CMK (cell line): ENCODE measurements around the gene HAX1.
"Not testable (repeated sequence)": the region's sequence is repeated elsewhere in the genome, so short reads cannot be mapped to it uniquely, and the experiment has no call there.

Experiments
- DNase-seq: peaks from one replicate; pipeline ENCODE4 v3.0.0-alpha.2; 2010; ENCODE audit warnings: low read depth

Gene HAX1

DNA sequence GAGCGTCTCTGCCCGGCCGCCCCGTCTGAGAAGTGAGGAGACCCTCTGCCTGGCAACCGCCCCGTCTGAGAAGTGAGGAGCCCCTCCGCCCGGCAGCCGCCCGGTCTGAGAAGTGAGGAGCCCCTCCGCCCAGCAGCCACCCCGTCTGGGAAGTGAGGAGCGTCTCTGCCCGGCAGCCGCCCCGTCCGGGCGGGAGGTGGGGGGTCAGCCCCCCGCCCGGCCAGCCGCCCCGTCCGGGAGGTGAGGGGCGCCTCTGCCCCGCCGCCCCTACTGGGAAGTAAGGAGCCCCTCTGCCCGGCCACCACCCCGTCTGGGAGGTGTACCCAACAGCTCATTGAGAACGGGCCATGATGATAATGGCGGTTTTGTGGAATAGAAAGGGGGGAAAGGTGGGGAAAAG is 15.2 kb downstream of the HAX1 start:
- not testable (repeated sequence) for DNase-seq

DNA sequence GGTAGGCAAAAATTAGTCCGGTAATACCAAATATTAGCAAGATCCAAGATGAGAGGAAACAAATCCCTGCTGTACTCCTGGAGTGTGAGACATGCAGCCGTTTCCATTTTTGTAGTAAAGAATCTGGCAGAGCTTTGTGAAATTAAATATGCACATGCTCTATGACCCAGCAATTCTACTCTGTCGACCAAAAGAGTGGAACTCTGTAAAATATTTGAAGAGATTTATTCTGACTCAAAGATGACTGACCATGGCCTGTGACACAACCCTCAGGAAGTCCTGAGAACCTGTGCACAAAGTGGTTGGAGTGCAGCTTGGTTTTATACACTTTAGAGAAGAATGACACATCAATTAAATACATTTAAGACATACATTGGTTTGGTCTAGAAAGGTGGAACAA is 16.2 kb downstream of the HAX1 start:
- no peak for DNase-seq

DNA sequence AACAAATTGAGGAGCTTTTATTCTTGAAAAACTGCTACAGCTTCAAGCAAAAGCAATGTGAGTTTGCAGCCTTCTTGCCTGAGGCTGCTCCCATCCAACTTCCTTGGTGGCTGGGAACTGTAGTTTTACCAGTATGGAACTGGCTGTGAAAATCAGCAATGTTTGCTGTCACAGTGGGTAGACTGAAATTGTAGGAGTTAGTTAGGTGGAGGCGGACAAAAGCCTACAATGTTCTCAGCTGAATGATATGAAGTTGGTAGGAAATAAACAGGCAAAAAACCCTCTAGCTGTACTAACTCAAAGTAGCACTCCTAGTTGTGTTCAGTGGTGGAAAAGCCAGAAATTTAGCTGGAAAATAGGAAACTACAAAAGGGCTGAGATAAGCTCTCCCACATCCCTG is 18.5 kb downstream of the HAX1 start:
- DNase-seq = no peak

DNA sequence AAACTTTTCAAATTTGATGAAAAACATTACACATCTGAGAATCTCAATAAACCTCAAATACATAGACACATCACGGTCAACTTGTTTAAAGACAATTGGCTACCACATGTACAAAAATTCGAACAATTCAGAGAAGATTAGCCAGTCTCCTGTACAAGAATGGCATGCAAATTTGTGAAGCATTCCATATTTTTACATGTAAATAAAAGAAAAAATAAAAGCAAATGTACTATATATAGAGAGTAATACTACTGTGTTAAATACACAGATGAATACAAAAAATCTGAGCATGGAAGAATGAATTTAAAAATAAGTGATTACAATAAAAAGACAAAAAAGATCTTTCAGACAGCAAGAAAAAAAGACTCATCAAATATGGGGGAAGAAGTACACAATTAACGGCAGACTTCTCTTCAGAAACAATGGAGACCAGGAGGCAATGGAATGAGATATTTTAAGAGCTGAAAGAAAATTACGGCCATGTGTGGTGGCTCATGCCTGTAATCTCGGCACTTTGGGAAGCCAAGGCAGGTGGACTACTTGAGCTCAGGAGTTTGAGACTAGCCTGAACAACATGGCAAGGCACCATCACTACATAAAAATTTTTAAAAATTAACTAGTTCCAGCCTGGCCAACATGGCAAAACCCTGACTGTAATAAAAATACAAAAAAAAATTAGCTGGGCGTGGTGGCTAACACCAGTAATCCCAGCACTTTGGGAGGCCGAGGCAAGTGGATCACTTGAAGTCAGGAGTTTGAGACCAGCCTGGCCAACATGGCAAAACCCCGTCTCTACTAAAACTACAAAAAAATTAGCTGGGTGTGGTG is 23.2 kb downstream of the HAX1 start:
- no peak for DNase-seq

DNA sequence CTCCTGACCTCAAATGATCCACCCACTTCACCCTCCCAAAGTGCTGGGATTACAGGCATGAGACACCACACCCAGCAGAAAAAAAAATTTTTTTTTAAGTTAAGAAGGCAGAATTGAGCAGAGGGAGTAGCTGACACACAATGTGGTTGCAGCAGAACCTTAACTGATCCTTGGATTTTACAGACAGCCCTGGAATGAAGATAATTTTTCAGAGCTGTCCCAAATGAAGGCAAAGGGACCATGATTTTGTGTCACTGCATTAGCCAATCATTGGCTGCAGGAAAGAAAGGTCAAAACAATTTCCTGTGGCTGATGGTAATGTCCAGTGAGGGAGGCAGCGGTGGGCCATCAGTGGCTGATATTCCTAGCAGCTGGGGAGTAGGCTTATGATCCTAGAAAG is 29.2 kb downstream of the HAX1 start:
- no peak for DNase-seq

DNA sequence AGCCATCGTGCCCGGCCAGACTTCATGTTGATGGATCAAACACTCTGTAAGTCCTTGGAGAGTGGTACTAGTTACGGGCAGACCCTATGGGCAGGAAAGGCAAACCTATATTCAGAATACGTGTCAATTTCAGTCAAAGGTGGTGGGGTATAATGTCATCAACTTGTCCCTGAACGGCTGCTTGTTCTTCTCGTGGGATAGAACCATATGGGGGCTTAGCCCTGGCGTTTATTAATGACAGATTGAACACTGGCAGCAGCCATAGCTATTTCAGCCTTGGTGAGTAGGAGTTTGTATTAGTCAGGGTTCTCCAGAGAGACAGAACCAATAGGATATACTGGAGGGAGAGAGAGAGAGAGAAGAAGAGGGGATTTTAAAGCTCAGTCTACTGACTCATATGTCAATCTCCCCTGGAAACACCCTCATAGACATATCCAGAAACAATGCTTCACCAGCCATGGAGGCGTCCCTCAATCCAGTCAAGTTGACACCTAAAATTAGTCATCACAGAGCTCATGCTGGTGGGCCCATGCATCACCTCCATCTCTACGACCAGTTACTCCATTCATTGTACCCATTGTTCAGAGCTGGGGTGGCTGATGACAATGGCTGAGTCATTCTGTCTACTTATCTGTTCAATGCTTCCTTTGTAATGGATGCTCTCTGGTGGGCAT is 32.4 kb downstream of the HAX1 start:
- no peak for DNase-seq

DNA sequence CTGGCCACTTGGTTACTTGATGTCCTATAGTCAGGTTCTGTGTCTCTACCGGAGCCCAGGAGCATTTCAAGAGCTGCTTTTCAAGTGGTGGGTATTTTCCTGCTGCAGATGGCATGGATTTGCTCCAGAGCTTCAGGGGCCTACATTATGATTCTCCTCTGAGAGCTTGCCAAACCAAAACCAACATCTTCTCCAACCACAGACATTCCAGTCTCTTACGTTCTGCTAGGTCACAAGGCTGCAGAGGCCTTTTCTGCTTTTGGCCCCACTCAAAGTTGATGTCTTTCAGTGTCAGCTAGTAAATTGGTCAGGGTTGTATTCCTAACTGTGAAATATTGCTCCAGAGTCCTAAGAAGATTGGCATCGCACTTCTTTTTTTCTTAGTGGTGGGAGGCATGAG is 33.7 kb downstream of the HAX1 start:
- no peak for DNase-seq

DNA sequence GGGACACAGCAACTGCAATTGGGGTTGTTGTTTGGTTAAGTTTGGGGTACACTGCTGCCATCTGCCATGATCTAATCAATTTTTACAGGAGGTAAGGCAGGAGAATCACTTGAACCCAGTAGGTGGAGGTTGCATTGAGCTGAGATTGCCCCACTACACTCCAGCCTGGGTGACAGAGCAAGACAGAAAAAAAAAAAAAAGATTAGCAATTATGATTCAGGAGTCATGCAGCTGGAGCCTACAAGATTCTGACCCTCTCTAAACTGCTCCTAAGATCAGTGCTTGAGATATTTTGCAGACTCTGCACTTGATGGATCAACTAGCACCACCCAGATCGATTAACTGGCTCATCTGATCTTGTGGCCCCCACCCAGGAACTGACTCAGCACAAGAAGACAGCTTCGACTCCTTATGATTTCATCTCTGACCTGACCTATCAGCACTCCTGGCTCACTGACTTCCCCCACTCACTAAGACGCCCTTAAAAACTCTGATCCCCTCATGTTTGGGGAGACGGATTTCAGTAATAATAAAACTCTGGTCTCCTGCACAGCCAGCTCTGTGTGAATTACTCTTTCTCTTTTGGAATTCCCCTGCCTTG is 35.3 kb downstream of the HAX1 start:
- DNase-seq = not testable (repeated sequence)

DNA sequence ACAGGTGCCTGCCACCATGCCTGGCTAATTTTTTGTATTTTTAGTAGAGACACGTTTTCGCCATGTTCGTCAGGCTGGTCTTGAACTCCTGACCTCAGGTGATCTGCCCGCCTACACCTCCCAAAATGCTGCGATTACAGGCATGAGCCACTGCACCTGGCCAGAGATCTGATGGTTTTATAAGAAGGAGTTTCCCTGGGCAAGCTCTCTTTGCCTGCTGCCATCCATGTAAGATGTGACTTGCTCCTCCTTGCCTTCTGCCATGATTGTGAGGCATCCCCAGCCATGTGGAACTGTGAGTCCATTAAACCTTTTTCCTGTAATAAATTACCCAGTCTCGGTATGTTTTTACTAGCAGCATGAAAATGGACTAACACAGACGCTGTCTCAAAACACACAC is 36.7 kb downstream of the HAX1 start:
- not testable (repeated sequence) for DNase-seq

DNA sequence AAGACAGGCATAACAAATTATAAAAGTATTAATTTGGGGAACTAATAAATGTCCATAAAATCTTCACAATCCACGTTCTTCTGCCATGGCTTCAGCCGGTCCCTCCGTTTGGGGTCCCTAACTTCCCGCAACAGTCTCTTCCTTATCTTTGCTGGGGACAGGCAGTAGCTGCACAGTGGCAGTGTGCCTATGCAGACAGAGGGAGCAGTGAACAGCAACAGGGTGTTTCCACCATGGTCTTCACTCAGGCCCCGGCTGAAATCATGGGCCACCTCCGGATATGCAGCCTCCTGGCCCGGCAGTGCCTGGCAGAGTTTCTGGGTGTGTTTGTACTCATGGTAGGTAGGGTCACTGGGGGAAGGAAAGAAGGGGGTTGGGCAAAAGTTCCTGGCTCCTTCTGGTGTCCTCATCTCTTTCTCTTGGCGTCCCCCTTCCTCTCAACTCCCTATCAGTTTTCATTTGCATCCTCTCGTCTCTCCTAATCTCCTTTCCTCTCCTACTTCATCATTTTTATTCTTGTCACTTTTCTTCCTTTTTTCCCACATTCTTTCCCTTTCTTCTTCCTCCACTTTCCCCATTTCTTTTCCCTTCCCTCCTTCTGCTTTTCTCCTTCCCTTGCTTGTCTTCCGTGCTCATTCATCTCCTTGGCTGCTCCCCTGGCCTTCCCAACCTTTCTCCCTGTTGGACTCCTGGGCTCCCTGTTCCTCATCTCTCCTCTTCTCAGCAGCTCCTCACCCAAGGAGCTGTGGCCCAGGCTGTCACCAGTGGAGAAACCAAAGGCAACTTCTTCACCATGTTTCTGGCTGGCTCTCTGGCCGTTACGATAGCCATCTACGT is 40.0 kb downstream of the HAX1 start:
- not testable (repeated sequence) for DNase-seq

DNA sequence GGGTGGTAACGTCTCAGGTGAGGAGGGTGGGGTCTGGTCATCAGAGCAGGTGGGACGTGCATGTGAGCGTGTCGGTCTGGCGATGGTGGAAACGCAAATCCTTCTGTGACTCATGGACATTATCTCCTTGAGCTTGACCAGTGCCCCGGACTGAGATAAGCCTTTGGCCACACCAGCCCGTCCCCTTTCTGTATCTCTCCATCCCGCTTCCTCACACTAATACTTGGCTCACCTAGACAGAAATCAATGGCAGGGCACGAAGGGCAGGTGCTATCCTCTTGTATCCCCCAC is 40.6 kb downstream of the HAX1 start:
- DNase-seq = no peak

DNA sequence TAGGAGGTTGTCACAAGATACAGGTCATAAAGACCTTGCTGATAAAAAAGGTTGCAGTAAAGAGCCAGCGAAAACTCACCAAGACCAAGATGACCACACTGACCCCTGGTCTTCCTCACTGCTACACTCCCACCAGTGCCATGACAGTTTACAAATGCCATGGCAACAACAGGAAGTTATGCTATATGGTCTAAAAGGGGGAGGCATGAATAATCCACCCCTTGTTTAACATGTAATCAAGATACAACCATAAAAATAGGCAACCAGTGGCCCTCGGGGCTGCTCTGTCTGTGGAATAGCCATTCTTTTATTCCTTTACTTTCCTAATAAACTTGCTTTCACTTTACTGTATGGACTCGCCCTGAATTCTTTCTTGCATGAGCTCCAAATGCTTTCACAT is 41.8 kb downstream of the HAX1 start:
- not testable (repeated sequence) for DNase-seq

DNA sequence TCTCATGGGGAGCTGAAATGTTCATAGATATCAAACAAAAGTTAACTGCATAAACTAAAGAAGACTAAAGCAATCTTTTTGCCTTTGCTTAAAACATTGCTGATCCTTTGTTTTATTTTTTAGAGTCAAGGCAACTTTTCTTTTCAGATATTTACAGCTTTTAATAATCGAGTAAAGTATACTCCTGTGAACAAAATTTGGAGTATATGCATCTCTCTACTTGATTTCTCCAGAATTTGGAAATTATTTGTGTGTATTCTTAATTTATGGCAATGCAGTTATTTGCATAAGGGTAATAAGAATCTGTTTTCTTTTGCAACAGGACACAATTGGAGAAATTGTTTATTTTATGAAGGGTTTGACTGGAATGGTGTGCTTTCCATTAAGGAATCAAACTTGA is 44.3 kb downstream of the HAX1 start:
- no peak for DNase-seq

DNA sequence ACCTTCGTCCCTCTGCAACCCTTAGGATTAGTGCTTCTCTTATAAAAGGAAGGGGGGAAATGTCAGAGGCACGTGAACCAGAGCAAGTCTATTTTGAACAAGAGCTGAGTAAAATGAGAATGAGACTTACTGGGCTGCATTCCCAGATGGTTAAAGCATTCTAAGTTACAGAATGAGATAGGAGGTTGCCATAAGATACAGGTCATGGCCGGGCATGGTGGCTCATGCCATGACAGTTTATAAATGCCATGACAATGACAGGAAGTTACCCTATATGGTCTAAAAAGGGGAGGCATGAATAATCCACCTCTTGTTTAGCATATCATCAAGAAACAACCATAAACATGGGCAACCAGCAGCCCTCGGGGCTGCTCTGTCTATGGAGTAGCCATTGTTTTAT is 46.0 kb downstream of the HAX1 start:
- DNase-seq = no peak

DNA sequence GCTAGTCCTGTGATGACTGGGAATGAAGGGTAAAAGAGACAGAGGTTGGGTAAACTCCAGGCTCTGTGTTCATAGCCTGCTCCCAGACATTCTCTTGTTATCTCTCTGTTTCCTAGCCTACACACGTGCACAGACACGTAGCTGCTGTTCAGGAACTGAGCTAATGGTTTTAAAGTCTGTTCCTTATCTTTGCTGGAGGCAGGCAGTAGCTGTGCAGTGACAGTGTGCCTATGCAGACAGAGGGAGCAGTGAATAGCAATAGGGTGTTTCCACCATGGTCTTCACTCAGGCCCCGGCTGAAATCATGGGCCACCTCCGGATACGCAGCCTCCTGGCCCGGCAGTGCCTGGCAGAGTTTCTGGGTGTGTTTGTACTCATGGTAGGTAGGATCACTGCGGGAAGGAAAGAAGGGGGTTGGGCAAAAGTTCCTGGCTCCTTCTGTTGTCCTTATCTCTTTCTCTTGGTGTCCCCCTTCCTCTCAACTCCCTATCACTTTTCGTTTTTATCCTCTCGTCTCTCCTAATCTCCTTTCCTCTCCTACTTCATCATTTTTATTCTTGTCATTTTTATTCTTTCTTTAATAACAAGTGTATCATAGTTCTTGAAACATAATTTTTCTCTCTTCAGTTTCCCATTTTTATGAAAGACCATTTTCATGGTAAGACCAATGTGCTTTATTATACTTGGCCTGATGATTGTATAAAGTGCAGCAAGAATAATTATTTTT is 48.6 kb downstream of the HAX1 start, which contains the start of gene AQP10:
Gene AQP10 (plus strand): TSS at position 212 of the 727 bp plus-strand sequence. CDS start 63 bp downstream, at position 275.
- DNase-seq = no peak

DNA sequence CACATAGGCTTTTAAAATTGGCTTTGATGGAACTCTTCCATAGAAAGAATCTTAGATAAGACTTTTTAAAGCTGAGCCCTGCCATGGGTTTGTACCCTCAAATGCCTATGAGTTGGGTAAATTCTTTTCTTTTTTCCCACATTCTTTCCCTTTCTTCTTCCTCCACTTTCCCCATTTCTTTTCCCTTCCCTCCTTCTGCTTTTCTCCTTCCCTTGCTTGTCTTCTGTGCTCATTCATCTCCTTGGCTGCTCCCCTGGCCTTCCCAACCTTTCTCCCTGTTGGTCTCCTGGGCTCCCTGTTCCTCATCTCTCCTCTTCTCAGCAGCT is 49.1 kb downstream of the HAX1 start:
- not testable (repeated sequence) for DNase-seq

DNA sequence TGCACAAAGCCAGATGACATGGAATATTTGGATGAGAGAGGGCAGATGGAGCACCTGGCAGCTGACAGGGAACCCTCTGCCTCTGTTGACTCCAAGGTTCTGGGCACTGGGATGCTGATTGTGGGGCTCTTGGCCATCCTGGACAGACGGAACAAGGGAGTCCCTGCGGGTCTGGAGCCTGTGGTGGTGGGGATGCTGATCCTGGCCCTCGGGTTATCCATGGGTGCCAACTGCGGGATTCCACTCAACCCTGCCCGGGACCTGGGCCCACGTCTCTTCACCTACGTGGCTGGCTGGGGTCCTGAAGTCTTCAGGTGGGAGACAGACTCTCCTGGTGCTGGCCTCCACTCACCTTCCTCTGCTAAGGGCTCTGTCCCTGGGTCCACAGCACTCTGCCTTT is 51.1 kb downstream of the HAX1 start:
- no peak for DNase-seq

DNA sequence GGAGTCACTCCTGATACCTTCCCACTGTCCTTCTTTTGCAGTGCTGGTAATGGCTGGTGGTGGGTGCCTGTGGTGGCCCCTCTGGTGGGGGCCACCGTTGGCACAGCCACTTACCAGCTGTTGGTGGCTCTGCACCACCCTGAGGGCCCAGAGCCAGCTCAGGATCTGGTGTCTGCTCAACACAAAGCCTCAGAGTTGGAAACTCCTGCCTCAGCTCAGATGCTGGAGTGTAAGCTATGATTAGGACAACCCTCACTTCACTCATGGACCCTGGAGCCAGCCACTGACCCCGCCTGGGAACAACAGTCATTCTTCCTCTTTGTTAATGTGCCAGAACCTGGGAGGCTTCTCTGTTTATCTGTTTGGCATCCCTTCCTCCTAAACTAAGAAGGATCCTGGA is 51.8 kb downstream of the HAX1 start:
- DNase-seq = no peak

DNA sequence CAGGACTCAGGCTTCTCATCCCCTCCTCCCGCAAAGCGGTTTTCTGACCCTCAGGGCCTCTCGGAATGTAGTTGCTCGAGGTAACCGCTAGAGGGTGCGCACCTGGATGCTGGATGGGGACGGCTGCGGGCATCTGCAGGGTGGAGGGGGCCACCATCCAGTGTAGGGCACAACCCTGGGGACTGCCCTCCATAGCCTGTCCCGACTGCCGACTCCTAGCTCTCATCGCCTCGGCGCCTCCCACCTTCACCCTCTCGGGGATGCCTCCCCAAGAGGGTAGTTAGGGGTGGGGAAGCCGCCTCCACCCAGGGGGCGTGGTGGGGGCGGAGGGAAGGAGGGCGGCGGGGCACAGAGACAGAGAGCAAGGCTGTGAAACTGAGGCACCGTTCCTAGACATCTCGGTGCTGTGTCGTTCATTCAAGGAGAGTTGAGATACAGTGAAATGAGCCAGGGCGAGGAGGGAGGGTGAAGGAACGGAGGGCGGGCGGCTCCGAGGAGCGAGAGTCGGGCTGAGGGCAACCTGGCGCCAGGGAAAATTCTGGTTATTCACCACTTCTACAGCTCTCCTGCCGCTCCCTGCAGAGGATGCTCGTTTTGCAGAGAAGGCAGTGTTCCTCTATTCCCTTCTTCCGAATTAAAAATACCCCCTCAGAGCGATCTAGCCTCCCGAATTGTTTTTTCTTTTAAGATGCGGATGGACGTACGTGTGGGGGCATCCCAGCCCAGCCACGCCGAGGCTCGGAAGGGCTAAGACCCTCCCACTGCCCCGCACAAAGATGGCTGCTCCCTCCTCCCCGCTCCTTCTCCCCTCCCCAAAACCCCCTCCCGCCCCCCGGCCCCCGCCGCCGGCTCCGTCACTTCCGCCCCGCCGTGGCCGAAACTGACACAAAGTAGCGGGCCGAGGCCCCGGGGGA is 52.5 kb downstream of the HAX1 start, which contains the start of gene ATP8B2:
Gene ATP8B2 (plus strand): TSS at position 857 of the 914 bp plus-strand sequence. CDS start 2,617 bp downstream, outside the sequence.
- DNase-seq = no peak
